ENCODE results near the gene NFIA.

NFIA gene

DNA sequence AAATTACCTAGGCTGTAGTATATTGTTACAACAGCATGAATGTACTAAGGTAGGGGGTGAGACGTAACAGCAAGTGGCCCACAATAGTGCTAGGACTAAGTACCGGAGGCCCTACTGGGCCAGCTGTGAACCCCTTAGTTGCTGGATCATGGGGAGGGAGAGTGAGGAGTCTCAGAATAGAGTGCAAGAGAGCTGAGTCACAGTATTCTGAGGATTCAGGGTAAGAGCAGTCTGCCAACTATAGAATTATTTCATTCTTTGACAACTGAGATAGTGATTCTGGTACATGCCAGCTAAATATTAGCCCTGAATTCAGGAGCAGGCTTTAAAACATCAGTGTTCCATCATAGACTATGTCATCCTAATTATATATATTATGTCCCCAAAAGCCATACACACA lies 423.9 kb downstream of the NFIA start:
- H2AK5ac ChIP-seq (ENCODE audit: low read length), result no peak overlapping the region

DNA sequence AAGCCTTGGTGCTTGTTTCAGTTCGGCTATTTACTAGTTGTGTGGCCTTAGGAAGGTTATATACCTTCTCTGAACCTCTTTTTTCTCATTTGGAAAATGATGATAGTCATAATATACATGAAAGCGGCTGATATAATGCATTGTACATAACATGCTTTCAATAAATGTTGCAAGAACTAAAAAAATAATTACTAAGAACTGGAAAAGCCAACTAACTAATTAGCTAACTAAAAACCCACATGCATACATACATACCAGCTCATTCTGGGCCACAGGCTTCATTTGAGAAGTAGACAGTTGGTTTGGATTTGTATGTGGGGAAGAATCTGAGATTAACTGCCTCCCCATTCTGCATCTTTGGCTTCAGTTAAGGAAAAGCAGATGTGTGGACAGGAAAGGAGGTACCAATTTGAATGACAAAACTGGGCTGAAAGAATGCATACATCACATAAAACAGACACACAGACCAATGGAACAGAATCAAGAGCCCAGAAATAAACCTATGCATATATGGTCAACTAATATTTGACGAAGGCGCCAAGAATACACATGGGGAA lies 424.7 kb downstream of the NFIA start:
- H2BK5ac ChIP-seq (ENCODE audit: low read depth, low read length, poor library complexity), result no peak overlapping the region
- H3K27ac ChIP-seq (ENCODE audit: low read depth, low read length), result no peak overlapping the region
- H4K91ac ChIP-seq (ENCODE audit: low read depth, low read length), result no peak overlapping the region
- no peaks in the 10 kb centered on the region for H3K4me1 ChIP-seq (ENCODE audit: control insufficient read depth in 1 of 2, insufficient read depth in 2 of 2, low read length in 2 of 2)
- no peak overlapping the region for H2AFZ ChIP-seq (ENCODE audit: insufficient read depth, low read length, poor library complexity)
- H4K8ac ChIP-seq (ENCODE audit: low read depth, low read length), result no peak overlapping the region
- no peaks in the 10 kb centered on the region for H3K36me3 ChIP-seq (ENCODE audit: control insufficient read depth in 1 of 2, insufficient read depth in 2 of 2, low read length in 2 of 2)
- H3K18ac ChIP-seq (ENCODE audit: low read length), result no peak overlapping the region
- H3K14ac ChIP-seq (ENCODE audit: low read length), result no peak overlapping the region
- H3K79me2 ChIP-seq (ENCODE audit: control insufficient read depth, insufficient read depth, low read length, poor library complexity), result no peaks in the 10 kb centered on the region
- H2BK12ac ChIP-seq (ENCODE audit: low read length), result no peak overlapping the region
- no peak overlapping the region for H3K4ac ChIP-seq (ENCODE audit: low read depth, low read length)
- no peak overlapping the region for H2BK120ac ChIP-seq (ENCODE audit: insufficient read depth, low read length, poor library complexity)
- WGBS (ENCODE audit: extremely low coverage, insufficient coverage, insufficient read length), result no CpG with 5 or more reads among the region's 4 CpGs
- no peak for DNase-seq
- no peak overlapping the region for H3K4me2 ChIP-seq (ENCODE audit: low read length)
- H3K4me3 ChIP-seq (ENCODE audit: low read depth, low read length), result no peak overlapping the region
- H3K27me3 ChIP-seq (ENCODE audit: insufficient read depth, low read length), result no peaks in the 10 kb centered on the region
- H4K12ac ChIP-seq (ENCODE audit: low read depth, low read length), result no peak overlapping the region
- H3K23ac ChIP-seq (ENCODE audit: low read length), result no peak overlapping the region
- no peak overlapping the region for H3K9ac ChIP-seq (ENCODE audit: low read length)
- H2AK5ac ChIP-seq (ENCODE audit: low read length), result no peak overlapping the region
- H3K9me3 ChIP-seq (ENCODE audit: insufficient read depth, low read depth, low read length), result peaks cover 2% of the 10 kb centered on the region
- H3K79me1 ChIP-seq (ENCODE audit: low read length), result no peaks in the 10 kb centered on the region

More for the DNA sequence above, 423.9 kb downstream of the NFIA start:
- no peak overlapping the region for H3K27ac ChIP-seq (ENCODE audit: low read depth, low read length)
- H3K79me2 ChIP-seq (ENCODE audit: control insufficient read depth, insufficient read depth, low read length, poor library complexity), result no peaks in the 10 kb centered on the region
- no peak overlapping the region for H4K8ac ChIP-seq (ENCODE audit: low read depth, low read length)
- H4K12ac ChIP-seq (ENCODE audit: low read depth, low read length), result no peak overlapping the region
- no peak overlapping the region for H2AFZ ChIP-seq (ENCODE audit: insufficient read depth, low read length, poor library complexity)
- H3K4me3 ChIP-seq (ENCODE audit: low read depth, low read length), result no peak overlapping the region
- no peak overlapping the region for H3K9ac ChIP-seq (ENCODE audit: low read length)
- H3K23ac ChIP-seq (ENCODE audit: low read length), result no peak overlapping the region
- no peaks in the 10 kb centered on the region for H3K27me3 ChIP-seq (ENCODE audit: insufficient read depth, low read length)
- H3K4me1 ChIP-seq (ENCODE audit: control insufficient read depth in 1 of 2, insufficient read depth in 2 of 2, low read length in 2 of 2), result no peaks in the 10 kb centered on the region
- H2BK120ac ChIP-seq (ENCODE audit: insufficient read depth, low read length, poor library complexity), result no peak overlapping the region
- WGBS (ENCODE audit: extremely low coverage, insufficient coverage, insufficient read length), result no CpG with 5 or more reads among the region's 2 CpGs
- H3K9me3 ChIP-seq (ENCODE audit: insufficient read depth, low read depth, low read length), result peaks cover 2% of the 10 kb centered on the region
- H4K91ac ChIP-seq (ENCODE audit: low read depth, low read length), result no peak overlapping the region
- H3K4ac ChIP-seq (ENCODE audit: low read depth, low read length), result no peak overlapping the region
- H2BK5ac ChIP-seq (ENCODE audit: low read depth, low read length, poor library complexity), result no peak overlapping the region
- no peak for DNase-seq
- H3K4me2 ChIP-seq (ENCODE audit: low read length), result no peak overlapping the region
- H3K79me1 ChIP-seq (ENCODE audit: low read length), result no peaks in the 10 kb centered on the region
- no peak overlapping the region for H3K14ac ChIP-seq (ENCODE audit: low read length)
- no peaks in the 10 kb centered on the region for H3K36me3 ChIP-seq (ENCODE audit: control insufficient read depth in 1 of 2, insufficient read depth in 2 of 2, low read length in 2 of 2)
- no peak overlapping the region for H3K18ac ChIP-seq (ENCODE audit: low read length)
- no peak overlapping the region for H2BK12ac ChIP-seq (ENCODE audit: low read length)

All from trophoblast cell (in vitro differentiated cells and primary cell).